Fibroblast of skin of scalp (primary cell): ENCODE measurements around the gene KLF3. TPM values are rescaled to one million over a fixed set of nuclear protein-coding genes. Genes with fewer than 3 reads are reported as not detected.
"Not testable (repeated sequence)": the region's sequence is repeated elsewhere in the genome, so short reads cannot be mapped to it uniquely, and the experiment has no call there.

Experiments
- DNase-seq: peaks from one replicate; pipeline ENCODE4 v3.0.0-alpha.2; 2013
- polyA plus RNA-seq, 2 experiments: library from polyadenylated mRNA; unstranded; fragments of 120-200 nt; gene quantifications; one replicate each; pipeline ENCODE4 v1.2.1, GENCODE V29; 2013; ENCODE audit not compliant: insufficient read length in 2 of 2

KLF3 gene
- polyA plus RNA-seq (2013, experiment 1 of 2; ENCODE audit: insufficient read length), result 30.4 TPM
- polyA plus RNA-seq (2013, experiment 2 of 2; ENCODE audit: insufficient read length), result 32.9 TPM

GRCh38 chr4:38663801-38664705 is at the start of gene KLF3:
Gene KLF3 (plus strand): TSS chr4:38664199. CDS start chr4:38680626, 16,427 bp downstream.
- peak; percentile 96 for DNase-seq

GRCh38 chr4:38614231-38614630 is 49.8 kb upstream of the KLF3 start:
- DNase-seq, result no peak

DNA sequence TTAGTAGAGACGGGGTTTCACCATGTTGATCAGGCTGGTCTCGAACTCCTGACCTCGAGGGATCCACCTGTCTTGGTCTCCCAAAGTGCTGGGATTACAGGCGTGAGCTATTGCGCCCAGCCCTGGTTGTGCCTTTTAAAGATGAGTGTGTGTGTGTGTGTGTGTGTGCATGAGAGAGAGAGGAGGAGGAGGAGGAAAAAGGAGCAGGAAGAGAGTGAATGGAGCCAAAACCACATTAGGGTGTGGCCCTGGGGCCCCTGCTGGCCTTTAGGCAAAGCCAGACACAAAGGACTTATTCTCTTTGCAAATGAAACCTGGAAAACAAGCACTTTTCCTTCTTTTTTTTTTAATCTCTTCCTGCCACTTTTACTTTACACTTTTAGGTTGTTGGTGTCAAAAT is 48.2 kb upstream of the KLF3 start:
- DNase-seq, result no peak

GRCh38 chr4:38618505-38618904 is 45.5 kb upstream of the KLF3 start:
- no peak for DNase-seq

DNA sequence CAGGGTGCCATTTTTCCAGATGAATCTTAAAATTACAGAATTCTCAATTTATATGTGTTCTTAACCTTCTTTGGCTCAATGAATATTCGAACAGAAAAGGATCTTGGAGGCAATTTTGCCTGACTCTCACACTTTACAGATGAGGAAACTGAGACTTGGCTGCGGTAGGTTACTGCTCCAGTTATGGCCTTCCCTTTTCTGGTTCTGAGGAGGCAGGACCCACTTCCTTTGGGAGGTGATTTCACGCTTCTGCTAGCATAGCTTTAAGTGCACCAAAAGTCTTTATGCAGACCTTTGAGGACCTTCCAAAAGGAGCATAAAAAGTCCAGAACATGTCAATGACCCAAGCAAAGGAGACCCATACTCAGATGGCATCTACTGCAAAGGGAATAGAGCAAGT is 44.7 kb upstream of the KLF3 start:
- DNase-seq, result no peak

- DNase-seq, result no peak
Observed at GRCh38 chr4:38620065-38620464, 43.9 kb upstream of the KLF3 start.

GRCh38 chr4:38620527-38621027 is 43.4 kb upstream of the KLF3 start:
- no peak for DNase-seq

- no peak for DNase-seq
Observed at GRCh38 chr4:38621028-38621684, 42.8 kb upstream of the KLF3 start.

GRCh38 chr4:38621831-38622230 is 42.2 kb upstream of the KLF3 start:
- no peak for DNase-seq

DNA sequence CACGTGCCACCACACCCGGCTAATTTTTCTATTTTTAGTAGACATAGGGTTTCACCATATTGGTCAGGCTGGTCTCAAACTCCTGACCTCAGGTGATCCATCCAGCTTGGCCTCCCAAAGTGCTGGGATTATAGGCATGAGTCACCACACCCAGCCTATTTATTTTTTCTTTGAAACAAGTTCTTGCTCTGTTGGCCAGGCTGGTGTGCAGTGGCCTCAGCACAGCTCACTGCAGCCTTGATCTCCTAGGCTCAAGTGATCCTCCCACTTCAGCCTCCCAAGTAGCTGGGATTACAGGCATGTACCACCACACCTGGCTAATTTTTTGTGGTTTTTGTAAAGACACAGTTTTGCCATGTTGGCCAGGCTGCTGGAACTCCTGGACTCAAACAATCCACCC is 41.7 kb upstream of the KLF3 start:
- not testable (repeated sequence) for DNase-seq

GRCh38 chr4:38623260-38623659 is 40.7 kb upstream of the KLF3 start:
- DNase-seq, result no peak

- no peak for DNase-seq
Observed at GRCh38 chr4:38624311-38624710, 39.7 kb upstream of the KLF3 start.

DNA sequence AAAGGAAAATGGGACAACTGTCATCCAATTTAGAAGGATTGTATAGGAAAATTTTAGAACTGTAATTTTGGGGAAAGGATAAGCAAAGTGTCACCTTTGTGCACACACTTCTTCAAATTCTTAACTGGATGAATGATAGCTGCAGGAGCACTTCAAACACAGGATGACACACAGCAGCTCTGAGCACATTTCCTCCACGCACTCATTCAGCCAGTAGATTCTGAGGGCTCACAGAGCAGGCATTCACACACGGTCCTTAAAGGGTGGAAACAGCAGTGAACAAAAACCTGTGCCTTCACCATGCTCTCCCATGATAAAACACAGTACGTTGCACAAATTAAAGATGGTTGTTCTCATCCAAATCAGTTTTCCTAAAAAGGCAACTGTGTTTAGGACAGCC is 38.5 kb upstream of the KLF3 start:
- no peak for DNase-seq

DNA sequence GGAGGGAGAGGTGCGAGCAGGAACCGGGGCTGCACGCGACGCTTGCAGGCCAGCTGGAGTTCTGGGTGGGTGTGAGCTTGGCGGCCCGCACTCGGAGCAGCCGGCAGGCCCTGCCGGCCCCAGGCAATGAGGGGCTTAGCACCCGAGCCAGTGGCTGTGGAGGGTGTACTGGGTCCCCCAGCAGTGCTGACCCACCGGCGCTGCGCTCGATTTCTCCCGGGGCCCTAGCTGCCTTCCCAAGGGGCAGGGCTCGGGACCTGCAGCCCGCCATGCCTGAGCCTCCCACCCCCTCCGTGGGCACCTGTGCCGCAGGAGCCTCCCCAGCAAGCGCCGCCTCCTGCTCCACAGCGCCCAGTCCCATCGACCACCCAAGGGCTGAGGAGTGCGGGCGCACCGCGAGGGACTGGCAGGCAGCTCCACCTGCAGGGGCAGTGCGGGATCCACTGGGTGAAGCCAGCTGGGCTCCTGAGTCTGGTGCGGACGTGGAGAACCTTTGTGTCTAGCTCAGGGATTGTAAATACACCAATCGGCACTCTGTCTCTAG is 37.0 kb upstream of the KLF3 start:
- DNase-seq, result not testable (repeated sequence)

DNA sequence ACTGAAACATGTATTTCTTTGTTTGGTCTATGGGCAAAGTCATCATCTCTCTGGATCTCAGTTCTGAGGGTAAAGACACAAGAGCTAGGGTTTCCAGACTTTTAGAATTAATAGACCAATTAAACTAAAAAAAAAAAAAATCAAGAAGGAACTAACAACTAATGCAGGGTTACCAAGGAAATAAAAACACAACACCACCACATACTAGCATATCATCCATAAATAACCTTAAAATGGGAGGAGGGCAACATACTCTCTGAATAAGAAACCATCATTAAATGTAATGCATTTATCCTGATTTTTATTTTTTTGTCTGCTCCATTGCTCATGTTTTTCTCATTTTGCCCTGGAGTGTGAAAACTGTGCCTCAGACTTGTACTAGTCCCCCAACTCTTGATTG is 33.5 kb upstream of the KLF3 start:
- DNase-seq, result no peak

DNA sequence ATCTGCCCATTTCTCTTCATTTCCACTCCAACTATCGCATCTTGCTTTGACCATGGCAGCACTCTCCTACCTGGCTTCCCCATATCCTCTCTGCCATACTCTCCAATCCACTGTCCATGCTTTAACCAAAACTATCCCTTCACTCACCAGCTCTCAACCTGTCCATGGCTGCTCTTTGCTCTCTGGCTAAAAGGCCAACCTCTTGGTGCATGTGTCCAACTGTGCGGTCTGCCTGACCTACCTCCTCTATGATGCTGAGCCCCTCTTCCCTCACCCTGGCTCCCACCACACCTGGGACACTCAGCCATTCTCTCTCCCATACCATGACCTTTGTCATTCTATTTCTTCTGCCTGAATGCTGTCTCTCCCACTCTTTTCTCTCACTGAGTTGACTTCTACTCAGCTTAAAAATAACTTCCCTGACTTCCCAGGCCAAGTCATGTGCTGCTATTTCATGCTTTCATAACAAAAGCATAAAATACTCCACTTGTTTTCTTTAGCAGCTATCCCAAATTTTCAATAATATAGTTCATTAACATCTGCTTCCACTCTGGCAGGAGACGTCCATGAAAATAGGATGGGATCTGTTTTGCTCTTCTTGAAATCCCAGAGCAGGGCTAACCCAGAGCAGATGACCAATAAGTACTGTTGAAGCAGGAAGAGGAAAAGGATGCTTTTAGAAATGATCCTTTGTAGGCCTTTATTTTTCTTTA is 29.8 kb upstream of the KLF3 start:
- peak; percentile 12 for DNase-seq

DNA sequence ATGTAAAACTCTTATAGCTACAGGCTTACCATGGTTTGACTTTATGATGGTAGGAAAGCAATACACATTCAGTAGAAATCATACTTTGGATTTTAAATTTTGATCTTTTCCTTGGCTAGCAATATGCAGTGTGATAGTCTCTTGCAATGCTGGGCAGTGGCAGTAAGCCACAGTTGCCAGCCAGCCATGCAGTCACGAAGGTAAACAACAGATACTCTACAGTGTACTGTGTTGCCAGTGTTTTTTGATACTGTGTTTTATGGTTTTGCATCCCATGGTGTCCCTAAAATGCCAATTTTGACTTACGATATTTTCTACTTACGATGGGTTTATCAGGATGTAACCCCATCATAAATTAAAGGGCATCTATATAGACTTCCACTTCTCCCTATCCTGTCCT is 24.8 kb upstream of the KLF3 start:
- no peak for DNase-seq

- DNase-seq, result no peak
Observed at GRCh38 chr4:38641811-38642210, 22.2 kb upstream of the KLF3 start.

- no peak for DNase-seq
Observed at GRCh38 chr4:38644201-38644600, 19.8 kb upstream of the KLF3 start.

DNA sequence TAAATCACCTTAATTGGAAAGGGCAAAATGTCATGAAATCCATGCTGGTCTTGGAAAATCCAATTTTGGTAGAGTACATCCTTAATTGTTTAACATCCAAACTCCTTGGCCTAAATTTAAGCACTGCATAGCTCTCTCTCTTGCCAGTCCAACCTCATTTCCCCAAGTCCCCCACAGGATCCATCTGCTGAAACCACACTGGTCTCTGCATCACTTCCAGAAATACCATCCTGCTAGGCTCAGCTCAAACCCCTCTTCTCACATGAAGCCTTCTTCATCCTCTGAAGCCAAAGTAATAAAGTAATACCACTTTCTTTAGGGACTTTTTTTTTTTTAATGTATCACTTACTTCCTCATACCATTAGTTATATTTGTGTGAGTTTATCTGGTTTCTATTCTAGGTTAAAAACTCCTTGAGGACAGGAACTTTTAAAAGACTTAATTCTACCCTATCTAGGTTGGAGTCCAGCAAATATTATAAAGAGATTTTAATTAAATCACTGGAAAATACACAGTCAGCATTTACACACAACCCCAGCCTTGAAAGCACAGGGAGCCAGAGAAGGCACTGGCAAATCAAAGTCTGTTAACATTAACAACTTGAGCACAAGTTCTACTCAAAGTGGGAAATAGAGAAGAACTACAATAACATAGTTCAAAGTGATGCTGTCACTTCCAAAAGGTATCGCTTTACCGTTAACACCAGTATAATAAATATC is 16.7 kb upstream of the KLF3 start:
- DNase-seq, result no peak

DNA sequence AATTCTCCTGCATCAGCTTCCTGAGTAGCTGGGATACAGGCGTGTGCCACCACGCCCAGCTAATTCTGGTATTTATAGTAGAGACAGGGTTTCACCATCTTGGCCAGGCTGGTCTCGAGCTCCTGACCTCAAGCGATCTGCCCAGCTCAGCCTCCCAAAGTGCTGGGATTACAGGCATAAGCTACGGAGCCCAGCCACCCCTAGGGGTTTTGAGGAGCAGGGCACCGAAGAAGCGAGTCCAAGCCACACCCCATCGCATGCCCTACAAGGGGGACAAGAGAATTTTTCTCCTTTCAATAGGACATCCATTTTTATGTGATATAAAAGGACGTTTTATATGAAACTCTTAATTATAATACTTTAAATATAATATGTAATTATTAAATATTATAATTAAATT is 13.9 kb upstream of the KLF3 start:
- no peak for DNase-seq

DNA sequence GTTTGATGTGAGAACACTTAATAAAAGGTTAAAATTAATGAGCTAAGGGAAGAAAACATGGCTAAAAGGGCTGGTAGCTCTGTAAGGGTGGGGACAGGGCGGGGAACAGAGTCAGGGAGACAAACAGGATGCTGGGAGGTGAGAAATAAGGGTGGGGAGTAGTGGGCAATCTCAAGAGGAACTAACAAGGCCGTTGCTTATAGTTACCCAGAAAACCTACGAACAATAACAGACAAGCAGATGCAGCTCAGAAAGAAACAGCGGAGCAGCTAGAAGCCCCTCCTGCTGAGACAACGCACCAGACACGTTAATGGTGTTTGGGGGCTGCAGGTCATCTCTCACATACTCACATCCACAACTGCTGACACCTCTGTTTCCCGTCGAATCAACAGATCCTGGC is 9.7 kb upstream of the KLF3 start:
- no peak for DNase-seq
